Colonic mucosa (tissue), 4 donors: ENCODE measurements around the gene SULT1B1. TPM values are rescaled to one million over a fixed set of nuclear protein-coding genes. Genes with fewer than 3 reads are reported as not detected.

ENCODE experiments used
- DNase-seq: peaks from one replicate; pipeline ENCODE4 v3.0.0-alpha.2; 2020
- H3K27ac ChIP-seq: fragments of 200-600 bp; one replicate; pipeline ENCODE4 v1.8.0; 2021
- H3K27me3 ChIP-seq: fragments of 200-600 bp; one replicate; pipeline ENCODE4 v1.8.0; 2021
- H3K36me3 ChIP-seq: fragments of 200-600 bp; one replicate; pipeline ENCODE4 v1.8.0; 2021
- H3K4me1 ChIP-seq: fragments of 200-600 bp; one replicate; pipeline ENCODE4 v1.8.0; 2021; ENCODE audit warnings: mild to moderate bottlenecking
- H3K4me3 ChIP-seq: fragments of 200-600 bp; one replicate; pipeline ENCODE4 v1.8.0; 2021
- H3K9ac ChIP-seq, 2 donors: one replicate each; pipeline ENCODE4 v1.7.0; 2013; ENCODE audit warnings: control low read depth in 2 of 2, low read depth in 2 of 2, low read length in 2 of 2
- H3K9me3 ChIP-seq: fragments of 200-600 bp; one replicate; pipeline ENCODE4 v1.8.0; 2021
- intact Hi-C: fragments of 100-400 bp; cut with DNase I; formaldehyde crosslinking; loops from one replicate; pipeline ENCODE4 v1.14.1; 2022
- total RNA-seq, 2 donors: library from RNA; stranded (reverse); fragmentation: NEBNext Ultra II Directional in 1 of 2; extraction: Animal tissue kit (Norgen Biotek cat#: 25700) in 1 of 2; gene quantifications; one replicate each; pipeline ENCODE4 v1.2.1, GENCODE V29; 2021
- TF ChIP-seq, protein P1 (sequence below): fragments of 200-600 bp; IDR thresholded peaks from one replicate; pipeline ENCODE4 v1.8.0; 2022; ENCODE audit warnings: antibody characterized with exemption, mild to moderate bottlenecking
- donor health status: healthy.
- donor health status: DM: no; HTN: no; CAD: no.
- donor health status: DM: no; HTN: no; CAD: no.

SULT1B1 gene
- total RNA-seq, 2 donors from 2014 or later, result 129 to 323 TPM

DNA sequence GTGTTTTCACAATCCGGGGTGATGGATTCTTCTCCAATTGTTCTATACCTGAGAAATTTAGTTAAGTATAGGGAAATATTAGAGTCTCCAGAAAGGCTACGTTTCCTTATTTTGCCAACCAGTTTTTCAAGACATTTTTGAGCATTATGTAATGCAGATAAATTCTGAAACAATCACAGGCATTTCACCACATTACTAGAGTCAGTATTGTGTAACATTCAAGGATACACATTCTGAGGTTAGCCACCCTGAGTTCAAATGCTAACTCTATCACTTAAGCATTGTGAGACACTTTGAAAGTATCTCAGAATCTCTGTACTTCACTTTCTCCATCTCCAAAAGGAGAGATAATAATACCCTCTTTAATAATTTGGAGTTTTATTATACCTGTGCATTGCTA is 10.6 kb downstream of the SULT1B1 start:
- no peaks in the 10 kb centered on the region for H3K27me3 ChIP-seq
- no peaks in the 10 kb centered on the region for H3K9me3 ChIP-seq
- no peak overlapping the region for H3K9ac ChIP-seq
- intact Hi-C loops, result no loop called here
- H3K4me1 ChIP-seq, result no peaks in the 10 kb centered on the region
- DNase-seq, result no peak
- no peak overlapping the region for H3K27ac ChIP-seq
- TF ChIP-seq, protein P1, sequence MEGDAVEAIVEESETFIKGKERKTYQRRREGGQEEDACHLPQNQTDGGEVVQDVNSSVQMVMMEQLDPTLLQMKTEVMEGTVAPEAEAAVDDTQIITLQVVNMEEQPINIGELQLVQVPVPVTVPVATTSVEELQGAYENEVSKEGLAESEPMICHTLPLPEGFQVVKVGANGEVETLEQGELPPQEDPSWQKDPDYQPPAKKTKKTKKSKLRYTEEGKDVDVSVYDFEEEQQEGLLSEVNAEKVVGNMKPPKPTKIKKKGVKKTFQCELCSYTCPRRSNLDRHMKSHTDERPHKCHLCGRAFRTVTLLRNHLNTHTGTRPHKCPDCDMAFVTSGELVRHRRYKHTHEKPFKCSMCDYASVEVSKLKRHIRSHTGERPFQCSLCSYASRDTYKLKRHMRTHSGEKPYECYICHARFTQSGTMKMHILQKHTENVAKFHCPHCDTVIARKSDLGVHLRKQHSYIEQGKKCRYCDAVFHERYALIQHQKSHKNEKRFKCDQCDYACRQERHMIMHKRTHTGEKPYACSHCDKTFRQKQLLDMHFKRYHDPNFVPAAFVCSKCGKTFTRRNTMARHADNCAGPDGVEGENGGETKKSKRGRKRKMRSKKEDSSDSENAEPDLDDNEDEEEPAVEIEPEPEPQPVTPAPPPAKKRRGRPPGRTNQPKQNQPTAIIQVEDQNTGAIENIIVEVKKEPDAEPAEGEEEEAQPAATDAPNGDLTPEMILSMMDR, result no peak
- no peak overlapping the region for H3K4me3 ChIP-seq
- no peaks in the 10 kb centered on the region for H3K36me3 ChIP-seq

DNA sequence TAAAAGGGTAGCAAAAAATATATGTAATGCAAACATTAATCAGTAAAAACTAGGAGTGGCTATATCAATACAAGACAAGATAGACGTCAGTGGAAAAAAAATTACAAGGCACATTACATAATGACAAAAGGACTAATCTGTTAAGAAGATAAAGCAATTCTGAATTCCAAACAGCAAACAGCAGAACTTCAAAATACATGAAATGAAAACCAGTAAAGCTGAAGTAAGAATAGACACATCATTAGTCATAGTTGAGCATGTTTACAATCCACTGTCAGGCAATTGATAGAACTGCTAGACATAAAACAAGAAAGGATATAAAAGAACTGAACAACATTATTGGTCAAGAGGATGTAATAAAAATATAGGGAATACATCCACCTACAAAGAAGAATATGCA is 12.2 kb downstream of the SULT1B1 start:
- no peaks in the 10 kb centered on the region for H3K9me3 ChIP-seq
- no peak overlapping the region for H3K4me3 ChIP-seq
- no peak overlapping the region for H3K9ac ChIP-seq
- TF ChIP-seq, protein P1, result no peak
- no peak overlapping the region for H3K27ac ChIP-seq
- no peak for DNase-seq
- intact Hi-C loops, result no loop called here
- no peaks in the 10 kb centered on the region for H3K36me3 ChIP-seq
- H3K27me3 ChIP-seq, result no peaks in the 10 kb centered on the region
- no peaks in the 10 kb centered on the region for H3K4me1 ChIP-seq

DNA sequence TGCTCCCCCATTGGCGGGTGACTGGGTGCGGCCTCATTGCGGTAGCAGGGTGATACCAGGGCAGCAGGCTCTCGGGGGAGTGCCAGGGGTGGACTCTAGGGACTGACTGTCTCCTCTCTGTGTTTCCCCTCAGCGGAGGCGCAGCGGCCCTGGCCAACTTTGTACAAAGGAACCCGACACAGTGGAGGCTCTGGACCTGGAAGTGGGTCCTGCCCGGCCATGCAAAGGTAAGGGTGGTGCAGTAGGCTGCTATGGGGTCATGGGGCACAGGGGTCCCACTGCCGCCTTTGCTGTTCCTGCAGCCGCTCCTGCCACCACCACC is 16.3 kb downstream of the SULT1B1 start:
- Histone ChIP-seq H3K4me3 (no peak overlapping the region), H3K4me1 (no peaks in the 10 kb centered on the region), H3K36me3 (no peaks in the 10 kb centered on the region), H3K27ac (no peak overlapping the region), H3K9me3 (no peaks in the 10 kb centered on the region), H3K9ac (no peak overlapping the region), H3K27me3 (no peaks in the 10 kb centered on the region)
- TF ChIP-seq, protein P1, result no peak
- intact Hi-C loops, result no loop called here
- no peak for DNase-seq

DNA sequence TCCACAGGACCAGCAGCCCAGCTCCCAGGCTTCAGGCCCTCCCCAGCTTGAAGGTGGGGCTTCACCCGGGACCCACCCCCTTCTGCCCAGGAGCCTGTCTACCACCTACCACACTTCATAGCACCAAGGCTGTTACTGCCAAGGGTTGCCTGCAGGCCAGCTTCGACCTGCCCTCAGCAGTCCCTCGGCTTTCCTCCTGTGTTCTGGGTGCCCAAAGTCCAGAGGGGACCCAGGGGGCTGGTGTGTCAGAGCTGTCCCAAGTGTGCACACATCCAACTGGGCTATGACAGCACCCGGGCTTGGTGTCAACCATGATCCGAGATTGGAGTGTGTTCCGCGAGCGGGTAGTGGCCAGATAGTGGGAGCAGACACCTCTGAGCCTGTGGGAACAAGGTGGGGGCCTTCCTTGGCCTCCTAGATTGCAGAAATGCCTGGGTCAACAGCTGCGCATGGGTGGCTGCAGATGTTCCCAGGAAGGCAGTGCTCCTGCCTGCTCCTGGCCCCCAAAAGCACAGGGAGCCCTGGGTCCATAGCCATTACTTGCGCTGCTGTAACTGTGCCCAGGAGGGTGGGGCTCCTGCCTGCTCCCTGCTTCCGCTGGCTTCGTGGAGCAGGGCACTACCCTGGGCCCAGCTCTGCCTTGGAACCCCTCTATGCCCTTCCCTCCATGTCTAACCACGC is 16.8 kb downstream of the SULT1B1 start:
- intact Hi-C loops, result no loop called here
- Histone ChIP-seq H3K9ac (no peak overlapping the region), H3K27ac (no peak overlapping the region), H3K27me3 (no peaks in the 10 kb centered on the region), H3K9me3 (no peaks in the 10 kb centered on the region), H3K36me3 (no peaks in the 10 kb centered on the region), H3K4me1 (no peaks in the 10 kb centered on the region), H3K4me3 (no peak overlapping the region)
- no peak for DNase-seq
- TF ChIP-seq, protein P1, result no peak

DNA sequence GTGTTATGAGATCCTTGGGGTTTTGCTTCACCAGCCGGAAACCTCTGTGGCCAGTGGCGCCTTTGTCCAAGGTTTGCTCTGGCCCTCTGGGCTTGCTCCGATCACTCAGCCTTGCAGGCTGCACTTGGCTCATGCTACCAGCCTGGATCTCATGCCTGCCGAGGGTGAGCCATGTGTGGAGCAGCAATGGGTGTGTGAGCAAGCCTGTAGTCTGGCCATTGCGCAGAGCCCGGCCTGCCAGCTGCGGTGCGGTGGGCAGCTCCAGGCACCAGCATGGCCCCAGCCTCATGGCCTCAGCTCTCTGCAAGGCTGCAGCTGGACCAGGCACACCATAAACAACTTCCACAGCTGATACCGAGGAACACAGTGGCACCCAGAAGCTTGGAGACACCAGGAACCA is 17.8 kb downstream of the SULT1B1 start:
- Histone ChIP-seq H3K27me3 (no peaks in the 10 kb centered on the region), H3K27ac (no peak overlapping the region), H3K9me3 (no peaks in the 10 kb centered on the region), H3K9ac (no peak overlapping the region), H3K4me3 (no peak overlapping the region), H3K4me1 (no peaks in the 10 kb centered on the region), H3K36me3 (no peaks in the 10 kb centered on the region)
- TF ChIP-seq, protein P1, result no peak
- intact Hi-C loops, result no loop called here
- DNase-seq, result no peak
